Measurements from ENCODE around the gene ENDOV.

Gene ENDOV

DNA sequence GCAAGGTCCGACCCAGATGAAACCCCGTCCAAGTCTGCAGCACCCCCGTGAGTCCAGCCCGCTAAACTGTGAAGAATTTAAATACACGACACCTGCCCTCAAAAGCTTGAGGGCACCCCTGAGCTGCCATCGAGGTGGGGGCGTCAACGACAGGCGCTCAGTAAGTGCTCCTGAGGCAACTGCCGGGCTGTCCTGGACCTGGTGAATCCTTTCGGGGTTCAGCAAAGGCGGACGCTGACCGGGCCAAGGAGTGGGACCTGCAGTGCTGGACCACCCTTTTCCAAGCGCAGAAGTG, 512 bp upstream of the ENDOV start:
- peak overlapping the region; percentile 89 for H3K4me3 ChIP-seq (ENCODE audit: low read depth, low read length)

DNA sequence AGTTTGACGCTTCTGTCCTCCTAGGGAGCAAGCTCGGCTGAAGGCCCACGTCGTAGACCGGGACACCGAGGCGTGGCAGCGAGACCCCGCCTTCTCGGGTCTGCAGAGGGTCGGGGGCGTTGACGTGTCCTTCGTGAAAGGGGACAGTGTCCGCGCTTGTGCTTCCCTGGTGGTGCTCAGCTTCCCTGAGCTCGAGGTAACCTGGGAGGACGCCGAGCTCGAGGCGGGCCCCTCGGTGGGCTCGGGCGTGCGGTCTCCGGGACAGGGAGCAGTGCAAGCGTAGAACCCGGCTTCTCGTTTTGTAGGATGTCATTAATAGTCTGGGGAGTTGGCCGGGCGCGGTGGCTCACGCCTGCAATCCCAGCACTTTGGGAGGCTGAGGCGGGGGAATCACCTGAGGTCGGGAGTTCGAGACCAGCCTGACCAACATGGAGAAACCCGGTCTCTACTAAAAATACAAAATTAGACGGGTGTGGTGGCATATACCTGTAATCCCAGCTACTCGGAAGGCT, 715 bp downstream of the ENDOV start:
- H3K4me3 ChIP-seq (ENCODE audit: low read depth, low read length) = peak overlapping the region; percentile 89

DNA sequence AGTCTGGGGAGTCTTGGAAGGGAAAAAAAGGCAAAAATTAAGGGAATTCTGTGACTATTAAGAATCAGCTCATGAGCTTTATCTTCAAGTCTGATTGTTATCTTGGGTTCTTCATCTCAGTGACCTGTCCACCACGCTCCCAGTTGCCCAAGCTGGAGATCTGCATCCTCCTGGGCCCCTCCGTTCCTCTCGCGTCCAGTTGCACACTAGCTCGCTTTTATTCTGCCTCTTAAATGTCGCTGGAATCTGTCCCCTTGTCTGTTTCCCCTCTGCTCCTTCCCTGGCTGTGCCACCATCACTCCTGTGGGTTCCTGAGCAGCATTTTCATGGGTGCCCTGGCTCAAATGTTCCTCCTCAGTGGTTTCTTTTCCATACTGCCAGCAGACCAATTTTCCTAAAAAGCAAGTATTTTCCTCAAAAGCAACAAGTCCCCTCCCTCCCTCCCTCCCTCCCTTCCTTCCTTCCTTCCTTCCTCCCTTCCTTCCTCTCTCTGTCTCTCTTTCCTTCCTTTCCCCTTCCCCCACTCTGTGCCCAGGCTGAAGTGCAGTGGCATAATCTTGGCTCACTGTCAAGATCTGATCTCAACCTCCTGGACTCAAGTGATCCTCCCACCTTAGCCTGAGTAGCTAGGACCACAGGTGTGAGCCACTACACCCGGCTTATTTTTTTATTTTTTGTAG, 1.4 kb downstream of the ENDOV start:
- H3K4me3 ChIP-seq (ENCODE audit: low read depth, low read length) = no peak overlapping the region

DNA sequence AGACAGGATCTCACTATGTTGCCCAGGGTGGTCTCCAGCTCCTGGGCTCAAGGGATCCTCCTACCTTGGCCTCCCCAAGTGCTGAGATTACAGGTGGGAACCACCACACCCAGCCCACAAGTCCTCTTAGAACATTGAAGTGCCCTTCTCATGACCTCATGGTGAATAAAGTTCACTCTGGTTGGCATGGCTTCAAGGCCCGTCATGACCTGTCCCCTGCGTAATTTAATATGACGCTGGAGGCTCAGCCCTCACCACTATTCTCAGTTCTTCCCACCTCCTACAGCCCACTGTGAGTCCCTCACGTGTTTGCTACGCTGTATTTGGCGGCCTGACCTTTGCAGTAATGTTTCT, 1.9 kb downstream of the ENDOV start:
- H3K4me3 ChIP-seq (ENCODE audit: low read depth, low read length) = no peak overlapping the region

DNA sequence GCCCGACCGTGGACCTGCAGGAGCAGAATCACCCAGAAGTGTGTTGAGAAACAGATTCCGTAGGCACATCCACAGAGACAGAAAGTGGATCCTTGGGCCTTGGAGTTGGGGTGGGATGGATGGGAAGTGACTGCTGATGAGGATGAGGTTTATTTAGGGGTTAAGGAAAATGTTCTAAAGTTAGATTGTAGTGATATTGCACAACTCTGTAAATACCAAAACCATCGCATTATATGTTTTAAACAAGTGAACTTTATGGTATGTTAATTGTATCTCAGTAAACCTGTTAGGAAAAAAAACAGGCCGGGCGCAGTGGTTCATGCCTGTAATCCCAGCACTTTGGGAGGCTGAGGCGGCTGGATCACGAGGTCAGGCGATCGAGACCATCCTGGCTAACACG, 3.6 kb downstream of the ENDOV start:
- H3K4me3 ChIP-seq (ENCODE audit: low read depth, low read length) = no peak overlapping the region

DNA sequence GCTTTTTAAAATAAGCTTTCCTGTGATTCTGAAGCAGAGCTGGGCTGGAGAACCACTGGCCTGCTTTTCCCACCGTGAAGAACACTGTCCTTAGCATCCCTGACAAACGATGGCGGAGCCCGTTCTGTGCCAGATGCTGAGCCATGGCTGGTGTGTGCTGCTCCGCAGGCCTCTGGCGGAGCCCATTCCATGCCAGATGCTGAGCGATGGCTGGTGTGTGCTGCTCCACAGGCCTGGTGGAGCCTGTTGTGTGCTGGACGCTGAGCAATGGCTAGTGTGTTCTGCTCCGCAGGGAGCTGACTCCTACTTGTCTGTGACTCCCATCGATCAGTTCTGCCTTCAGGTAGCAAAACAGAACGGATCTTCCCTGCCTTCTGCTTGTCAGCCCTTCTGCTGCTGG, 4.3 kb downstream of the ENDOV start:
- H3K4me3 ChIP-seq (ENCODE audit: low read depth, low read length) = no peak overlapping the region

DNA sequence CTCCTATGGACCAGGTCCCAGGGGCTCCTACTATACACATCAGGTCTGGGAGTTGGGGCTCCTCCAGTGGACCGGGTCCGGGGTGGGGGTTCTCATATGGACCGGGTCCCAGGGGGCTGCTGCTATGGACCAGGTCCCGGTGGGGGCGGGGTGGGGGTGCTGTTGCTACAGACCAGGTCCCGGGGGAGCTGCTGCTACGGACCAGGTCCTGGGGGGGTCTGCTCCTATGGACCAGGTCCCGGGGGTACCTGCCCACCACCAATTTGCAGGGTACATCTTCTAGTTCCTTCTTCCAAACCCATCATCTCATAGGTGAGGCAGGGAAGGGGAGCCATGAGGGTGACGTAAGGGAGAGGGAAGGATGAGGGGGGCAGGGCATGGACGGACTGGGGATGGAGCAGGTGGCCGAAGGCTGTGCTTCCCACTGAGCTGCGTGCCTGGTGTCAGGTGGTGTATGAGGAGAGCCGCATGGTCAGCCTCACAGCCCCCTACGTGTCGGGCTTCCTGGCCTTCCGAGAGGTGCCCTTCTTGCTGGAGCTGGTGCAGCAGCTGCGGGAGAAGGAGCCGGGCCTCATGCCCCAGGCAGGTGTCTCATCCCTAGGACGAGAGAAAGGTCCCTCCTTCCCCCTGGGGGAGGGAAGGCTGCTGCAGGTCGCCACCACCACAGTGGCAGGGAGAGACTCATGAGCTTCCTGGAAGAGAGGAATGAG, 6.6 kb downstream of the ENDOV start:
- H3K4me3 ChIP-seq (ENCODE audit: low read depth, low read length) = no peak overlapping the region

DNA sequence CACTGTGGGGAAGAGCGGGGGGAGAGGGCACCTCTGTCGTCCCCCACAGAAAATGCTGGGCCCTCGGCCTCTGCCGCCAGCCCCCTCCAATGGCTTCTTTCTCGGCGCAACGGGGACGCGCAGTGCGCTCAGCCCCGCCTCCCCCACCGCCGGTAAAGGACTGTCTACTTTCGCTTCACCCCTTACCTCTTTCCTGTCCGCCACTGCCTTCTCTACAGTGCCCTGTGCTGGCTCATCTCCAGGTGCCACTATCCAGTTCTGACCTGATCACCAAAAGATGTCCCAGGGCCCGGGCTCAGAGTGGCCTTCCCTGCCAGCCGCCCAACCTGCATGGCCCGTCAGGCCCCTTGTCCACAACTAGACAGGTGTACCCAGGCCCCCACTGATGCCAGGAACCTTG, 7.3 kb downstream of the ENDOV start:
- H3K4me3 ChIP-seq (ENCODE audit: low read depth, low read length) = no peak overlapping the region

DNA sequence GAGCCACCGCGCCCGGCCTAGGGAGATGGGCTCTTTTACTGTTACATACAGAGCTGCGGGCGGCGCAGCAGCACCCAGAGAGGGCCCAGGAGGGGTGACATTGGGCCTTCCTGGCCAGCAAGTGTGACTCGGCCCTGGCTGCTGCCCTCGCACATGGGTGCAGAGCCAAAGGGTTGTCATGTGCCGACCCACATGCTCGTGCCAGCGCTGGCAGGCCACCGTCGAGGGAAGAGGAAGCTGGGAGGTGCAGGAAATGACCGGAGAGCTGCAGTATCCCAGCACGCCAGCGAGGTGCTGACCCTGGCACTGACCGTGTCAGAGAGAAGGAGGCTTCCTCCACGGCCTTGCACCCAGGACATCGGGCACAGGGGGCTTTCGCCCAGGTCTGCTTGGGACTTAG, 8.0 kb downstream of the ENDOV start:
- no peak overlapping the region for H3K4me3 ChIP-seq (ENCODE audit: low read depth, low read length)

DNA sequence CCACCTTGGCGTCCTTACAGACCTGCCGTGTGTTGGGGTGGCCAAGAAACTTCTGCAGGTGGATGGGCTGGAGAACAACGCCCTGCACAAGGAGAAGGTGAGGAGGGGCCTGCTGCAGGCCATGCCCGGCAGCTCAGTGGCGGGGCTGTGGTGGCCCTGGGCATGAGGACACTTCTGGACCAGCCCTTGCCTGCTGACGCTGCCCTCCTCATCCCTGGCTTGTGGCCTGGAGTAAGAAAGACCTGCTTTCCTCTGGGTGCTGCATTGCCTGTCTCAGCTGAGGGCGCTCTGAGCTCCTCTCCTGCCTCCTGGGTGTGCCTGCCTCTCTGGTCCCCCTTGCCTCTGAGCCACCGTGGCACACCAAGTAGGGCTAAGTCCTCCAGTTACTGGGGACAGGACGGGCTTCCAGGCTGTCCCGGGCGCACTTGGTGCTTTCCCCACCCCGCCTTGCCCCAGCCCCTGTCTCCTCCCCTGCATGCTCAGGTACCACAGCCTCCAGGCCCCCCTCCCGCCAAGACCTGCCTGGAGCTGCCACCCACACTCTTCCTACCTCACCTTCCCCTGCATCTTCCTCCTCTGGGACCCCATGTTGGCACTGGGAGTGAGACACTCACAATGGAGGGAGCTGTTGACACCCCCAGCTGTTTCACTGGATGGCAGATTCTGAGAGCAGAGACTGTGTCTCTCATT, 8.7 kb downstream of the ENDOV start:
- H3K4me3 ChIP-seq (ENCODE audit: low read depth, low read length) = no peak overlapping the region

DNA sequence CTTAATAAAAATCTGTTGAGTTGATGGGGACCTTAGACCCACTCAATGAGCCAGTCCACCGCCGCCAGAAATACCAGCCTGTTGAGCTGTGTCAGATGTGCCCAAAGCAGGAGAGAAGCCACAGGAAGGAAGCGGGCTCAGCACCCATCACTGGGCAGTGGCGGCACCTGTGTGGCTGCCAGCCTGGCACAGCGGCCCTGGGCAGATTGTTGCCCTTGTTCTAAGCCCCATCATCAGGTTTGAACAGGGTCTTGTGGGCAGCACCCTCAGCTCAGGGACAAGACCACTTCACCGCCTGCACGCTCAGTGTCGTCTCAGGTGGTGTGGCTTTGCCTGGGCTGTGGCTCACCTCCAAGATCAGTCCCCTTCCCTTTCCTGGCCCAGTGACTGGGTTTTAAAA, 9.3 kb downstream of the ENDOV start:
- H3K4me3 ChIP-seq (ENCODE audit: low read depth, low read length) = no peak overlapping the region

DNA sequence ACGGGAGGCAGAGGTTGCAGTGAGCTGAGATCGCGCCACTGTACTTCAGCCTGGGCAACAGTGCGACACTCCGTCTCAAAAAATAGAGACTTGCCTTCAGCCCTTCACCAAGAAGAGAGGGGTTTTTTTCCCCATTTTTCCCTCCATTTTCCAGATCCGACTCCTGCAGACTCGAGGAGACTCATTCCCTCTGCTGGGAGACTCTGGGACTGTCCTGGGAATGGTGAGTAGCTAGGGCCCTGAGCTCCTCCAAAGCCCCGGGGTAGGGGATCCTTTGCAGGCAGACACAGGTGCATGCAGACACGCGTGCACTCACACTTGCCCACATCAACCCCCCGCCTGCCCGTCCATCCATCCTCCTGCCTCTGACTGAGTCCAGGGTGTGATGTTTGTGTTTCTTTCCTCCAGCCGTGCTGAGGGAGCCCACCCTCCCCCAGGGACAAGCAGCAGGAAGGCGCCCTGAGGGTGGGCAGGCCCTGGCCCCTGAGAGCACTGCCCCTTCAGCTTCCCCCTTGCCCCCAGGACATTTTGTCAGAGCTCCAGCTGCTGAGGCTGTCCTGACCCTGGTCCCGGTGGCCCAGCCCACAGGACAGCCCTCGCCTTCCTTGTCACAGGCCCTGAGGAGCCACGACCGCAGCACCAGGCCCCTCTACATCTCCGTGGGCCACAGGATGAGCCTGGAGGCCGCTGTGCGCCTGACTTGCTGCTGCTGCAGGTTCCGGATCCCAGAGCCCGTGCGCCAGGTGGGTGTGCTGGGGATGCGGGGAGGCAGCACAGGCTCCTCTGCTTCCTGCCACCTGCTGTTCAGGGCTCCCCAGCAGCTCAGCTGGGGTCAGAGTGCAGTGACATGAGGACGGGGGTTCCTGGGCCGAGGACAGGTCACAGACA, 10.2 kb downstream of the ENDOV start:
- no peak overlapping the region for H3K4me3 ChIP-seq (ENCODE audit: low read depth, low read length)

DNA sequence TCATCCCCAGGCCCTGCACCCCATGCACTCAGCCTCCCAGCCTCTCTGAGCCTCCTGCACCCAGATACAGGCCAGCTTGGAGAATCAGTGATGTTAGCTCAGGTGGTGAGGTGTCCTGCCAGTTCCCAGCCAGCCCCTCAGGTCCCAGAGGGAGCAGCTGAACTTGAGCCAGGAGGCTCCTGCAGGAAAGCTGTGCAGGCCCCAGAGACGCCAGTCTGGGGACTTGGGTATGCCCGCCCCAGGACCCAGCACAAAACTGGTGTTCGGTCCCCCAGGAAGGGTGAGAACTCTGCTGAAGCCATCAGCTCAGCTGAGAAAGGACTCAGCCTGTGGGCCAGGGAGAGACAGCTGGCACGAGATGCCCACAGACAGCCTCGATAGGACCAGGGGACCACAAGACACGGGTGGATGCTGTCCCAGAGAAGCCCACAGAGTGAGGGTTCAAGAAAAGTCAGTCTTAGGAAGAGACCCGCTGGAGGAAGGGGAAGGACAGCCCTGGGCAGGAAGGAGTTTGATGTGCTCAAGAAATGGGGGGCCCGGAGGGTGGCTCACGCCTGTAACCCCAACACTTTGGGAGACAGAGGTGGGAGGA, 11.0 kb downstream of the ENDOV start:
- no peak overlapping the region for H3K4me3 ChIP-seq (ENCODE audit: low read depth, low read length)

DNA sequence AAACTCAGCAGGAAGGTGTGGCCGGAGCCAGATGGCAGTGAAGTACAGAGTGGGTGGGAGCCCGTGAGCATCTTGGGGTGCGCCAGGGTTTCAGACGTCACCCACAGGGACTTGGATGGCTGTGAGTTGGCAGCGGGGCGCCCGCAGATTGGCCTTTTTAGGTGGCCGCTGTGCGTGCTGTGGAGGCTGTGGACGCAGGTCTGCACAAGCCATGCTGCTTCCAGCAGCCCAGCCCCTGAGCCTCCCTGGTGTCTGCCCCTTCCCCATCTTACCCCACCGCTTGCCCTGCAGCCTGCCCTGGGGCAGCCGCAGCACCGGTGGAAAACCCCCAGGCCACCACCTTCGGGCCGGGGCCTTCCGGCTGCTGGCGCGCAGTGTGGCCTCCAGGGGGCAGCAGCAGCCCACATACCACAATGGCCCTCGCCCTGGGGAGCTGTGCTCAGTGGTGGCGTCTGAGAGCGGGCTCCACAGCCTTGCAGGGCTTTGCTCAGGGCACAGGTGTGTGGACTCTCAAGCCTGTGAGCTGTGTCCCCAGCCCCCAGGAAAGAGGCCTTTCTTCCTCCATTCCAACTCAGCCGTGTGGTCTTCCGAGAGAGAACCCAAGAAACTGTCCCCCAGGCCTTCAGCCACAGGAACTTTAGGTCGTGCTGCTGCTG, 11.8 kb downstream of the ENDOV start:
- no peak overlapping the region for H3K4me3 ChIP-seq (ENCODE audit: low read depth, low read length)

DNA sequence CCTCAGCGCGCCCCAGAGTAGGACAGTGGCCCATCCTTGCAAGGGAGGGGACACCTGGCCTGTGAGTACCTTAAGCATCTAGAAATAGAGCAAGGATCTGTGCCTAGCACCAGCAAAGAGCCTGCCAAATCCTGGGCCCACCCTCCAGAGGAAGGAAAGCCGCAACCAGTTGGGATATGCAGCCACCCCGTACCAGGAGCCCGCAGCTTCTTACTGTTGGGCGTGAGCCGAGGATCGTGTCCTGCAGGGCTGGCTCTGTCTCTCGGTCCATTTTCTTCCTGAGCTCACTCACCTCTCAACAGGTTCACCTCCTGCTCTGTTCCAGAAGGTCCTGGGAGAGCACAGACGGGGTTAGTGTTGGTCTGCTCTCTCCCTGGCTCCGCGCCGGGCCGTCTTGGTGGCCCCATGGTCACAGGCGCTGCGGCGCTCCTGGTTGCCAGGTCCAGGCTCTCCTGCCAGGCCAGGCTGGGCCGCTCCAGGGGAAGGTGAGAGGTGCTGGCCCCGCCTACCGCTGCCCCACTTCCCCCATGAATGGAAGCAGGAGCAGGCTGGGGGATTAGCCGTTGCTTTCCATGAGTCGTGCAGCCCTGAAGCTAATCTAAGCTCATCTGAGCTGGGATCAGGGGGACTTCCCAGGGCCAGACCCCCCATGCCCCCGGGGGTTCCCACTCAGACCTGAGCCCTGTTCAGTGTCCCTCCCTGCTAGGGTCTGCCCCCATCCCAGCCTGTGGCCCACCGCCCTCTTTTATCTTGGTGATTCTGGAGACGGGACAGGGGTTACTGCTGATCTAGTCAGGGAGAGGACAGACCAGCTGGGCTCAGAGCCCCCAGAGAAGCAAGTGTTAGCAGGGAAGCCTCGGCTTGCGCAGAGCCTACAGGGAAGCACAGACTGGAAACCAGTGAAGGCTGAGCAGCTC, 12.7 kb downstream of the ENDOV start:
- no peak overlapping the region for H3K4me3 ChIP-seq (ENCODE audit: low read depth, low read length)

DNA sequence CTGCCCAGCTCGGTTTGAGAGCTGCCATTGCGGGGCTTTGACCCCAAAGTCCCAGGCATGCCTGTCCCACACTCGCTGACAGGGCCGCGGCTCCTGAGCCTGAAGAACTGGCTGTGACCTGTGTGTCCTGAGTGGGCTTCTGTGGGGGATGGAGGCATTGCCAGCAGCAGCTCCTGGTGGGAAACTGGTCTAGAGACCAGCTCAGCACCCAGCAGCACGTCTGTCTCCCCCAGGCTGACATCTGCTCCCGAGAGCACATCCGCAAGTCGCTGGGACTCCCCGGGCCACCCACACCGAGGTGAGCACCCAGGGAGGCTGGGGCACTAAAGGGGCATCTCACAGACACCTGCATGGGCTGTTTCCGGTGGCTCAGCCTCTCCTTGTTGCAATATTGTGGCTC, 13.4 kb downstream of the ENDOV start:
- no peak overlapping the region for H3K4me3 ChIP-seq (ENCODE audit: low read depth, low read length)

DNA sequence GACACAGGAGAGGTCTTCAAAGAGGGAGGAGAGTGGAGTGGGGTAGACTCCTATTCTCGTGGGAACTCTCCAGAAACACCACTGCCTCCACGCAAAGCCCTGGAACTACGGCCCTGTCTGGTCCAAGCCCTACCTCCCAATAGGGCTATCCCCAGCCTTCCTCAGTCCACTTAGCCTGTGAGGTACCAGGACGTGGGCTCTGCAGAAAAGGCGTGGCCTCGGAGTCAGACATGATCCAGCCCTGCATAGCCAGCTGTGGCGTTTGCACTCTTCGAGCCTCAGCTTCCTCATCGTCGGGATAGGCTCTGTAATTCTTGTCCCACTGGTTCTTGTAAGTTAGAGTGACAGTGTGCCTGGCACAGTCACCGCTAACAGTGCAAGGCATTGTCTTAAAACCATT, 13.8 kb downstream of the ENDOV start:
- H3K4me3 ChIP-seq (ENCODE audit: low read depth, low read length) = no peak overlapping the region

DNA sequence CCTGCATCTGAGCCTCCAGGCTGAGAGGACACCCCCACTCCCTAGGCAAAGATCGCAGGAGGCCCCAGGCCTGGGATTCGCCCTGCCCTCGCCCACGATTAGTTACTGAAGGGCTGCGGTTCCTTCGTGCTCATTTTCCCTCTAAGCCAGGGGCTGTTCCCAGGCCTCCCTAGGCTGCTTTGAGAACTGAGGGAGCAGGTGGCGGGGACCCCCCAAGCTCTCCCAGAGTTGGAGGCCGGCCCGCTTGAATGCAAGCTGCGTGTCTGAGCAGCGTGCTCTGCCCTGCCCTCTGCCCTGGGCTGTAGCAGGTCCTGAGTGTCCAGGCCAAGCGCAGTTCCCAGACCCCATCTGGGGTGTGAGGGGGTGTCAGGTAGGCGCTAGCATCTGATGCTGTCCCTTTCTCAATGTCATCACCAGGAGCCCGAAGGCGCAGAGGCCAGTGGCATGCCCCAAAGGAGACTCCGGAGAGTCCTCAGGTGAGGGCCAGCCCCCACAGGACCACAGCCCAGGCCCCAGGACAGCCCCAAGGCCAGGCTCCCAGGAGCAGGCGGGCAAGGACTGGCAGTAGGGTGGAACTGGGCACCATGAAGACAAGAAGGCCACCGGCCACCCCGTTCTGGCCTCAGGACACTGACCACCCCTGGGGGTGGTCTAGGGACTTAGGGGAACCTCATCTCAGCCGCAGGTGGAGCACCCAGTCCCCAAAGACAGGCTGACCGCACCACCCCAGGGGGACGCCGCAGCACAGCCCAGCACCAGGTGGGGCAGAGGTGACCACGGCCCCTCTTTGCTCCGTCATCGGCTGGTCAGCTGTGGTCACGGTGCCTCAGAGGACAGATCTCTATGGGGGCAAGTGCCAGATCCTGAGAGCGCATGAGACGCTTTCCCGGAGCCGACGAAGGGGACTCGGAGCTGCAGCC, 14.6 kb downstream of the ENDOV start:
- no peak overlapping the region for H3K4me3 ChIP-seq (ENCODE audit: low read depth, low read length)
